Gastroesophageal sphincter (tissue), 4 donors: ENCODE data around the gene NETO2. TPM values are rescaled to one million over a fixed set of nuclear protein-coding genes. Genes with fewer than 3 reads are reported as not detected.

ENCODE experiments used
- ATAC-seq: fragments of 150-250 bp; one replicate; pipeline ENCODE4 v1.9.1; 2016; ENCODE audit warnings: mild to moderate bottlenecking, moderate library complexity
- H3K27ac ChIP-seq, 4 donors: fragments of 200-600 bp; sonication (generic) in 3 of 4; 1 replicate in 3 of 4; 2 replicates in 1 of 4; pipeline ENCODE4 v1.5.1; 2016 to 2019
- H3K27me3 ChIP-seq: fragments of 200-600 bp; sonication (generic); one replicate; pipeline ENCODE4 v1.5.1; 2019
- H3K36me3 ChIP-seq, 2 donors: fragments of 200-600 bp; sonication (generic); one replicate each; pipeline ENCODE4 v1.5.1; 2019; ENCODE audit warnings: control low read depth in 1 of 2
- H3K4me1 ChIP-seq, 3 donors: fragments of 200-600 bp; sonication (generic); 1 replicate in 2 of 3; 2 replicates in 1 of 3; pipeline ENCODE4 v1.5.1; 2016 to 2019; ENCODE audit warnings: control low read depth in 2 of 3
- H3K4me3 ChIP-seq, 2 donors: fragments of 200-600 bp; sonication (generic); one replicate each; pipeline ENCODE4 v1.5.1; 2019; ENCODE audit warnings: mild to moderate bottlenecking in 1 of 2, moderate library complexity in 1 of 2
- H3K9me3 ChIP-seq, 3 donors: fragments of 200-600 bp; sonication (generic); one replicate each; pipeline ENCODE4 v1.5.1; 2017 to 2019; ENCODE audit warnings: control low read depth in 2 of 3
- CTCF ChIP-seq, 4 experiments: fragments of 200-600 bp in 2 of 4; fragments of 450-650 bp in 2 of 4; sonication (generic) in 1 of 4; IDR thresholded peaks; one replicate each; pipeline ENCODE4 v1.5.1; 2017 to 2019; ENCODE audit warnings: antibody characterized with exemption in 4 of 4, mild to moderate bottlenecking in 2 of 4, moderate library complexity in 2 of 4
- EP300 ChIP-seq: sonication (generic); formaldehyde crosslinking; IDR thresholded peaks from one replicate; pipeline ENCODE4 v1.6.1; 2017; ENCODE audit warnings: antibody characterized with exemption, mild to moderate bottlenecking
- POLR2A ChIP-seq, 2 donors: fragments of 450-650 bp; IDR thresholded peaks; one replicate each; pipeline ENCODE4 v1.6.1; 2017; ENCODE audit warnings: antibody characterized with exemption in 2 of 2, mild to moderate bottlenecking in 2 of 2, moderate library complexity in 1 of 2
- POLR2AphosphoS5 ChIP-seq: sonication (generic); formaldehyde crosslinking; IDR thresholded peaks from one replicate; pipeline ENCODE4 v1.6.1; 2017; ENCODE audit warnings: antibody characterized with exemption
- WGBS, 2 donors: methylation state at CpG; one replicate each; pipeline ENCODE4 v1.1.5; 2018; ENCODE audit warnings: low coverage in 1 of 2; 5-methylcytosine and 5-hydroxymethylcytosine counted together
- total RNA-seq, 4 donors: library from RNA; depleted of rRNA; stranded (reverse); fragments of >200 nt; gene quantifications; one replicate each; pipeline ENCODE4 v1.1.0, GENCODE V29; 2016

NETO2 gene
- total RNA-seq, 4 donors from 2014 or later: 0.47 to 5.0 (median 1.1) TPM

DNA sequence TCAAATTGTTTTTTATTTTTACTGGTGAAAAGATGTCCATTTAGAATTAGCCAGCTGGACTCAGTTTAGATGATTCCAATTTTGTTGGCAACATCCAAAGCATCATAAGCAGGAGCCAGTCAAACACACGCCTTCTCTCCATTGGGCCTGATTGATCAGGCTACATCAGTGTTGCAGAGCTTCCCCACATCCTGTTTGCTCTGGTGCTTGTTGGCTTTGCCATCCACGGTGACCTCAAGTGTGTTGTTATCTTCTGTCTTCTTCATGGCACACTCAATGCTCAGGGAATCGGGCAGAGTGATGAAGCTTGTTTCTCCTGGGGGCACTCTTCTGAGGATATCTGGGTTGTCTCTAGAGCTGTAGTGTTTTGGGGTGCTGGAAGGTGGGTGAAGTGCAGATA, 6.3 kb upstream of the NETO2 start:
- TF ChIP-seq POLR2AphosphoS5 (no peak), EP300 (no peak), CTCF (IDR thresholded peaks at IDR 0.05) (no peak), POLR2A (IDR thresholded peaks at IDR 0.05) (no peak)
- WGBS, 2 donors: 100% methylated on average over 1 of the region's 3 CpGs
- no peak for ATAC-seq
- no peak overlapping the region for H3K27ac ChIP-seq
- no peaks in the 10 kb centered on the region for H3K4me1 ChIP-seq
- peaks cover 4% of the 10 kb centered on the region for H3K27me3 ChIP-seq
- H3K9me3 ChIP-seq: peaks cover 0 to 23% (median 0%) of the 10 kb centered on the region in 3 donors
- no peak overlapping the region for H3K4me3 ChIP-seq
- H3K36me3 ChIP-seq: peaks cover 0 to 37% of the 10 kb centered on the region in 2 donors

GRCh38 chr16:47144559-47144877, 773 bp upstream of the NETO2 start:
- H3K27me3 ChIP-seq: peaks cover 43% of the 10 kb centered on the region
- H3K4me3 ChIP-seq: peak overlapping the region in 1 of 2 donors; percentile 55
- peaks cover 0 to 34% (median 8%) of the 10 kb centered on the region in 3 donors for H3K4me1 ChIP-seq
- no peak for ATAC-seq
- no peaks in the 10 kb centered on the region for H3K36me3 ChIP-seq
- WGBS, 2 donors: 21 to 39% methylated on average over 4 to 8 of the region's 10 CpGs
- no peak overlapping the region for H3K27ac ChIP-seq
- TF ChIP-seq POLR2AphosphoS5 (no peak), POLR2A (IDR thresholded peaks at IDR 0.05) (no peak), CTCF (IDR thresholded peaks at IDR 0.05) (no peak), EP300 (no peak)
- no peaks in the 10 kb centered on the region for H3K9me3 ChIP-seq

DNA sequence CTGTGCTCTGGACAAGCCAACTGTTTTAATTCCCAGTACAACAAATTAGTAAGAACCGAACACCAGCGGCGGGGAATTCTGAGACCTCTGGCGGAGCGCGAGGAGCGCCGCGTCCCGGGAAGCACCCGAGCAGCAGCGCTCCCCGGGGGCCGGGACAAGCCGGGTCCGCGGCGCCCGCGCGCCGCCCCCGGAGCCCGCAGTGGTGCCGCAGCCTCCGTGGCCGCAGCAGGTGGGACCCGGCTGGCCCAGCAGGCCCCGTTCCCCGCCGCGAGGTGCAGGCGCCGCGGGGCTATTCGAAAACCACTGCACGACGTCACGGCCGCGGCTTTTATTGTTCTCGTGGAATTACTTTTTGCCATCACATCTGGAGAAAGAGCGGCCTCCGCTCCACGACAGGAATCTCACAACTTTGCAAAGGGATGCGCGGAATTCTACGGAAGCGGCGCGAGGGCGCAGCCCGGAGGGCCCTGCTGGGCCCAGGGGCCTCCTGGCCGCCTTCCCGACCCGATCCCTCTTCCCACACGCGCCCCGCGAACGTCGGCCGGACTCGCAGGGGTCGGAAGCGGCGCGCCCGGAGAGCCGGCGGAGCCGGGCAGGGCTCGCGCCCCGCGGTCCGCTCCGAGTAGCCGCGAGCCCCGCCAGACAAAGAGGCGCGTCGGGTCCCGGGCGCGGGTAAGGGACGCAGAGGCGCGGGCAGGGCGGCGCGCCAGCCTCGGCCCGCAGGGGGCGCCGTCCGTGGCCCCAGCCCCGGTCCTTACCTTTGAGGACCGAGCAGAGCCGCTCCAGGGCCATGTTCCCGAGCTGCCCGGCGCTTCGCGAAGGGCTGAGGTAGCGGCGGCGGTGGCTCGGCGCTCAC, 696 bp downstream of the NETO2 start:
- peak overlapping the region in 2 of 4 donors; percentile 6 to 60 for H3K27ac ChIP-seq
- WGBS, 2 donors: no CpG with 5 or more reads among the region's 111 CpGs

DNA sequence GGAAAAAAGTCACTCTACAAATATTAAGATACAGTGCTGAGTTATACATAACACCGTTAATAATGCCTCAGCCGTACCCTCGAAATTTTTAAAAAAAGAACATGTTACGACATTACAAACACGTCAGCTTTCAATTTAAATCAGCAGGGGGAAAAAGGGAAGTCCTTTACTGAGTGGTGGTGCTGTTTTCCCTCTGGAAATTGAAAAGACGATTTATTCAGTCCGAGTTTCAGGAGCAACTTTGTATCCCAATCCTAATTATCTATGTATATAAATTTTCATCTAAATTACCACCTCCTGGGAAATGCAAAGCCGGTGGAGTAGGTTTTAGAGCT, 1.3 kb downstream of the NETO2 start:
- H3K27ac ChIP-seq: peak overlapping the region in 2 of 4 donors; percentile 6 to 60
- WGBS, 2 donors: 3 to 6% methylated on average over 8 of the region's 8 CpGs
- peaks cover 47% of the 10 kb centered on the region for H3K27me3 ChIP-seq
- no peak for ATAC-seq
- H3K9me3 ChIP-seq: no peaks in the 10 kb centered on the region
- H3K36me3 ChIP-seq: no peaks in the 10 kb centered on the region
- TF ChIP-seq POLR2AphosphoS5 (no peak), CTCF (IDR thresholded peaks at IDR 0.05) (no peak), EP300 (no peak), POLR2A (IDR thresholded peaks at IDR 0.05) (no peak)
- H3K4me1 ChIP-seq: peaks cover 0 to 34% (median 8%) of the 10 kb centered on the region in 3 donors
- peak overlapping the region in 1 of 2 donors; percentile 55 for H3K4me3 ChIP-seq

More for the DNA sequence above, 696 bp downstream of the NETO2 start:
- Histone ChIP-seq H3K27me3 (peaks cover 47% of the 10 kb centered on the region), H3K4me3 (peak overlapping the region; percentile 2 to 55), H3K4me1 (peaks cover 0 to 34% (median 8%) of the 10 kb centered on the region in 3 donors), H3K9me3 (no peaks in the 10 kb centered on the region), H3K36me3 (no peaks in the 10 kb centered on the region)
- TF ChIP-seq CTCF (IDR thresholded peaks at IDR 0.05) (peak in 3 of 4 experiments; percentile 16 to 51 (median 27)), EP300 (no peak)
- ATAC-seq: peak; percentile 42
